ENCODE data around the gene MRPL33. TPM values are rescaled to one million over a fixed set of nuclear protein-coding genes. Genes with fewer than 3 reads are reported as not detected.
"Not testable (repeated sequence)": the region's sequence is repeated elsewhere in the genome, so short reads cannot be mapped to it uniquely, and the experiment has no call there.

MRPL33 gene
- total RNA-seq, 3 donors from 2014 or later: 43.4 to 88.2 (median 53.8) TPM

DNA sequence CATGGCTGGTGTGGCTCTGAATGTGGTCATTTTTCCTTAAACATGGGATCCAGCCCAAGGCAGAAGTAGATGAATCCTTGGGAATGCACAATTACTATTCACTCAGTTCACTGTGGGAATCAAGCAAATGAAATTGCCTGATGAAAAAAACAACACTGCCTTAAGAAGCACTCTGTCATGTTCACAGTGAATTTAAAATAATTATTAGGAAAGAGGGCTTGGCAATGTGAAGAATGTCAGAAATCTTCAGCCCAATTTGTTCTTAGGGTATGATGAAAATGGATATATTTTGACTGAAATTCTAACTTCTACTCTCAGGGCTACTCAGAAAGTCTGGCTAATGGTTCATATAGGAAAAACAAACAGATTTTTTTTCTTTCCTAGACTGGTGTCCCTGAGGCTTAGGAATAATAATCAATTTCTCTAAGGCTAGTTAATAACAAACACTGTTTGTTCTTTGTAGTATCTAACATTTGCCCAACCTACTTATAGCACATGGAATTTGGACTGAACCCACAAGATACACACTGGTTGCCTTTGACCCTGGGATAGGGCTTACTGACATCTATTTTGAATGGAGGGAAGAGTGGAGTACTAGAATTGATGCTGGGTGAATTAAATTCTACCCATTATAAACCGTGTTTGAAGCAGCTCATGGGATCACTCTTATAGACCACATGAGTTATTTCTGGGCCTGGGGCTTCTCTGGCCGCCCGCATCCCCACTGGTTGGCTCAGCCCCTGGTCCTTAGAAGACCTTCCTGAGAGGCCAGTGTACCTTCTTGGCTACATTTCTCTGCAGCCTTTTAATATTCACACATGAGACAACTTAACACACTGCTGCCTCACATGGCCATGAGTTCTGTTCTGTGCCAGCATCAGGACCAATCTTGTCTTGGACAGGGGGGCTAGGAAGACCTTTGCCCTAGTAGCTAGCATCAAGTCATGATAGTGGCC lies 8.3 kb upstream of the MRPL33 start:
- intact Hi-C loops (cut with DNase I, micrococcal nuclease): no loop called here
- no peak for DNase-seq
- Histone ChIP-seq H3K36me3 (ENCODE audit: low read depth) (no peaks in the 10 kb centered on the region), H3K4me1 (ENCODE audit: low read depth) (no peaks in the 10 kb centered on the region), H3K4me3 (no peak overlapping the region), H3K9me3 (no peaks in the 10 kb centered on the region)
- TF ChIP-seq, protein P1, sequence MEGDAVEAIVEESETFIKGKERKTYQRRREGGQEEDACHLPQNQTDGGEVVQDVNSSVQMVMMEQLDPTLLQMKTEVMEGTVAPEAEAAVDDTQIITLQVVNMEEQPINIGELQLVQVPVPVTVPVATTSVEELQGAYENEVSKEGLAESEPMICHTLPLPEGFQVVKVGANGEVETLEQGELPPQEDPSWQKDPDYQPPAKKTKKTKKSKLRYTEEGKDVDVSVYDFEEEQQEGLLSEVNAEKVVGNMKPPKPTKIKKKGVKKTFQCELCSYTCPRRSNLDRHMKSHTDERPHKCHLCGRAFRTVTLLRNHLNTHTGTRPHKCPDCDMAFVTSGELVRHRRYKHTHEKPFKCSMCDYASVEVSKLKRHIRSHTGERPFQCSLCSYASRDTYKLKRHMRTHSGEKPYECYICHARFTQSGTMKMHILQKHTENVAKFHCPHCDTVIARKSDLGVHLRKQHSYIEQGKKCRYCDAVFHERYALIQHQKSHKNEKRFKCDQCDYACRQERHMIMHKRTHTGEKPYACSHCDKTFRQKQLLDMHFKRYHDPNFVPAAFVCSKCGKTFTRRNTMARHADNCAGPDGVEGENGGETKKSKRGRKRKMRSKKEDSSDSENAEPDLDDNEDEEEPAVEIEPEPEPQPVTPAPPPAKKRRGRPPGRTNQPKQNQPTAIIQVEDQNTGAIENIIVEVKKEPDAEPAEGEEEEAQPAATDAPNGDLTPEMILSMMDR (IDR thresholded peaks at IDR 0.05): no peak
- ATAC-seq: no peak

DNA sequence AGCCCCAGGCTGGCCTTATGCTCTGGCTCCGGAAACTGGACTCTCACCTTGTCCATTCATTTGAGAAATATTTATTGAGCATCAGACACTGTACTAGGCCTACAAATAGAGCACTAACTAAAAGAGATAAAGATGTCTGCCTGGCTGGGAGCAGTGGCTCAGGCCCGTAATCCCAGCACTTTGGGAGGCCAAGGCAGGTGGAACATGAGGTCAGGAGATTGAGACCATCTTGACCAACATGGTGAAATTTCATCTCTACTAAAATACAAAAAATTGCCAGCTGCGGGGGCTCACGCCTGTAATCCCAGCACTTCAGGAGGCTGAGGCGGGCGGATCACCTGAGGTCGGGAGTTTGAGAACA lies 7.6 kb upstream of the MRPL33 start:
- no peak for ATAC-seq
- no peaks in the 10 kb centered on the region for H3K9me3 ChIP-seq
- H3K4me1 ChIP-seq (ENCODE audit: low read depth): no peaks in the 10 kb centered on the region
- DNase-seq: no peak
- no peaks in the 10 kb centered on the region for H3K36me3 ChIP-seq (ENCODE audit: low read depth)
- intact Hi-C loops (cut with DNase I, micrococcal nuclease): no loop called here
- TF ChIP-seq, protein P1 (IDR thresholded peaks at IDR 0.05): no peak
- no peak overlapping the region for H3K4me3 ChIP-seq

DNA sequence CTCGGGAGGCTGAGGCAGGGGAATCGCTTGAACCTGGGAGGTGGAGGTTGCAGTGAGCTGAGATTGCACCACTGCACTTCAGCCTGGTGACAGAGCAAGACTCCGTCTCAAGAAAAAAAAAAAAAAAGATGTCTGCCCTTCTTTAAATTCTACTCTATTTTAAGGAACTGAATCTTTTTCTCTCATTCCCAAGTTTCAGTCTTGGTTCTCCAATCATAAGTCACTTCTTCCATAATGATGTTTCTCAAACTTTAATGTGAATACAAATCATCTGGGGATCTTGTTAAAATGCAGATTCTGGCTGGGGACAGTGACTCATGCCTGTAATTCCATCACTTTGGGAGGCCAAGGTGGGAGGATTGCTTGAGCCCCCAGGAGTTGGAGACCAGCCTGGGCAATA lies 7.0 kb upstream of the MRPL33 start:
- DNase-seq; H3K4me1 ChIP-seq (ENCODE audit: low read depth); H3K4me3 ChIP-seq; ATAC-seq; H3K36me3 ChIP-seq (ENCODE audit: low read depth); H3K9me3 ChIP-seq; intact Hi-C loops (cut with DNase I, micrococcal nuclease): not testable (repeated sequence)

DNA sequence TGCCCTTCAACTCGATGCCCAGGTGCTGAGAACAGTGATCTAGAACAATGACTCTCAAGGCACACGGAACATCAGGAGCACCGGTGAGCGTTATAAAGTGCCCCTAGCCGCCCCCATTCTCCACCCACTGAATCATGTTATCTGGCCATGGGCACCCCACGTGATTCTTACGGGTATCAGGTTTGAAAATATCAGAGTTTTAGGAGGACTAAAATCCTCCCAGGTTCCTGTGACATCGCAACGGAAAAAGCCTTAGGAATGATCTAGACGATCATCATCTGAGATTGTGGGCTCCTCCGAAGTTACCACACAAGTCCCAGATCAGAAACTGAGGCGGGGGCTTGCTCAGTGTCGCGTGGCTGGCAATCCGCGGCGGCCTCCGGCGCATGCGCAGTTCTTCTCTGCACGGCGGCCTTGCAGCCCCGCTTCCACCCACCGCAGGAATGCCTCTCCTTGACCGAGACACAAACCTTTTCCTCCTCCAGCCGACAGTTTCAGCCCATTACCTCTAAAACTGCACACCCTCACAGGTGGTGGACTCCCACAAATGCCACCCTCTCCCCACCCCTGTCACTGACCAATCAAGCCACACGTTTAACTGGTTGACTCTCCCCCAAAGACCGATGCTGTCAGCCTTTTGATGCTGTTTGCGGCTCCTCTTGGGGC lies 5.8 kb upstream of the MRPL33 start:
- ATAC-seq: peak; percentile 83
- intact Hi-C loops (cut with DNase I, micrococcal nuclease): no loop called here
- H3K4me3 ChIP-seq: no peak overlapping the region
- TF ChIP-seq, protein P1 (IDR thresholded peaks at IDR 0.05): no peak
- no peaks in the 10 kb centered on the region for H3K4me1 ChIP-seq (ENCODE audit: low read depth)
- no peaks in the 10 kb centered on the region for H3K9me3 ChIP-seq
- no peaks in the 10 kb centered on the region for H3K36me3 ChIP-seq (ENCODE audit: low read depth)
- peak; percentile 67 to 82 (median 70) for DNase-seq

DNA sequence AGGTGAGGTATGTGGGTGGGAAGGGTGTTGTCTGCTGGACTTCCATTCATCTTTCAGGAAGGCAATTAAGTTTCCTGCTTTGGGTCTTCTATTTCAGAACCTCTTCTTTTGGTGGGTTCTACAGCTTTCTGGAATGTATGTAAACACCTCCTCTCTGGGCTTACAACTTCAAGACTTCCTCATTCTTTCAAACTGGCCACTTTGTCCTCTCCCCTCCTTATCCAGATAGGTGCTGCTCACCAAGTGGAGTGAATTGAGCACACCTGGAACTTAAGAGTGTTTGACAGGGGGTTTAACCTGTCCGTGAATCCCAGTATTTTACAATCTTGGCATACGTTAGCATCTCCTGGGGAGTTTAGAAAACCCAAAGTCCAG lies 5.2 kb upstream of the MRPL33 start:
- Histone ChIP-seq H3K4me3 (no peak overlapping the region), H3K36me3 (ENCODE audit: low read depth) (no peaks in the 10 kb centered on the region), H3K4me1 (ENCODE audit: low read depth) (no peaks in the 10 kb centered on the region), H3K9me3 (no peaks in the 10 kb centered on the region)
- DNase-seq (no peak), ATAC-seq (peak; percentile 53)
- TF ChIP-seq, protein P1 (IDR thresholded peaks at IDR 0.05): no peak
- intact Hi-C loops (cut with DNase I, micrococcal nuclease): no loop called here

DNA sequence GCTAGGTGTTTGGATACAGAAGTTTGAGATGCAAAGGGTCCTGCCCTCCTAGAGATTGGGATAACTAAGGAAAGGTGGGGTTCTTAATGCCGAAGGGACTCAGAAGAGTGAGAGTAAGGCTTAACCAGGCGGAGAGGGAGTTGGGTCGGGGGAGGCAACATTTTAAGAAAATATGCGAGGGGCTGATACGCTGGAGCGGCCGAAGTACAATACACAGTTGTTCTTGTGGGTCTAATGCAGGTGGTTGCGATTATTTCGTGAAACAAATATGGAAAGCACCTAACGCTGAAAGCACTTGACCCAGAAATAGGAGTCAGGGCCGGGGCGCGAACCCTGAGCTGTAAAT lies 344 bp upstream of the MRPL33 start:
- peak overlapping the region; percentile 85 for H3K4me3 ChIP-seq
- intact Hi-C loops (cut with DNase I, micrococcal nuclease): no loop called here
- H3K9me3 ChIP-seq: no peaks in the 10 kb centered on the region
- ATAC-seq (no peak), DNase-seq (no peak)
- TF ChIP-seq, protein P1 (IDR thresholded peaks at IDR 0.05): no peak
- H3K4me1 ChIP-seq (ENCODE audit: low read depth): peaks cover 6% of the 10 kb centered on the region
- H3K36me3 ChIP-seq (ENCODE audit: low read depth): no peaks in the 10 kb centered on the region
